Measurements from ENCODE around the gene SLC7A14.

- TF ChIP-seq CTCF (IDR thresholded peaks at IDR 0.05; ENCODE audit: low read depth, low read length) (no peak), POLR2A (IDR thresholded peaks at IDR 0.05; ENCODE audit: extremely low read depth, insufficient read length) (no peak), MAX (IDR thresholded peaks at IDR 0.05; ENCODE audit: low read depth, low read length) (no peak)
These were observed 142.4 kb downstream of the SLC7A14 start for GRCh38 chr3:170443457-170443856.

Measured in NB4 (cell line).